22Rv1 (cell line): ENCODE data around the gene EPYC.

Experiments used
- CTCF ChIP-seq: fragments of 450-650 bp; IDR thresholded peaks from 2 replicates; pipeline ENCODE4 v1.5.1; 2017; ENCODE audit warnings: mild to moderate bottlenecking
- ZFX ChIP-seq: fragments of 450-650 bp; IDR thresholded peaks from 2 replicates; pipeline ENCODE4 v1.6.1; 2017; ENCODE audit warnings: antibody characterized with exemption, borderline replicate concordance

DNA sequence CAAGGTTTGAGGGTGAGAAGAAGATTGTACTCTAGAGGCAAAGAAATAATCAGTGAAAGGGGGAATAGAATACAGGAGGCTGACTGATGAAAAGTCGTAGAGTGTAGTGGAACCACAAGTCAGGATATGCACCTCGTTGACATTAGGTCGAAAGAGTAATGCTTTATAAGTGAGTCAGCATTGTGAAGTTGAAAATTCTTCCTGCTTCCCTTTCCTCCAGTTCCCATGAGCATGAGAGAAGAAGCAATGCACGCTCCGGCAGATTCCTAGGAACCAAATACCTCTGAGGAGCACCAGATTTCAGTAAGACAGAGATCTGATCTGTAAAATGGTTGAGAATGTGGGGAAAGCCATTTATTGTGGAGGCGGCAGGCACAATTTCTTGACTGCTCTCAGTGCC lies 66.3 kb downstream of the EPYC start:
- TF ChIP-seq CTCF, result no peak
- no peak for TF ChIP-seq ZFX
